Stimulated activated CD4-positive, alpha-beta T cell treated with anti-CD3 and anti-CD28 coated beads, TNF-alpha, amount 100 ng/mL, for 24 hours (primary cell): ENCODE results near the gene CPZ.
"Not testable (repeated sequence)": the region's sequence is repeated elsewhere in the genome, so short reads cannot be mapped to it uniquely, and the experiment has no call there.

Experiments used
- DNase-seq, 3 experiments: peaks; one replicate each; pipeline ENCODE4 v3.0.0-alpha.2; 2020; ENCODE audit warnings: low read depth in 3 of 3

Gene CPZ

GRCh38 chr4:8609824-8610350 lies 17.3 kb downstream of the CPZ start:
- DNase-seq = no peak

GRCh38 chr4:8610858-8611616 lies 18.5 kb downstream of the CPZ start:
- no peak for DNase-seq

- DNase-seq = no peak
Observed at GRCh38 chr4:8612646-8613045, 20.1 kb downstream of the CPZ start.

GRCh38 chr4:8613421-8614364 lies 21.1 kb downstream of the CPZ start:
- DNase-seq = no peak

GRCh38 chr4:8614365-8615193 lies 22.0 kb downstream of the CPZ start:
- no peak for DNase-seq

GRCh38 chr4:8615366-8615765 lies 22.8 kb downstream of the CPZ start:
- DNase-seq = no peak

- DNase-seq = no peak
Observed at GRCh38 chr4:8615921-8616787, 23.6 kb downstream of the CPZ start.

- DNase-seq = no peak
Observed at GRCh38 chr4:8616831-8617230, 24.3 kb downstream of the CPZ start.

- no peak for DNase-seq
Observed at GRCh38 chr4:8617486-8618040, 25.0 kb downstream of the CPZ start.

- DNase-seq = no peak
Observed at GRCh38 chr4:8618421-8618820, 25.9 kb downstream of the CPZ start.

GRCh38 chr4:8618961-8619720 lies 26.6 kb downstream of the CPZ start:
- no peak for DNase-seq

GRCh38 chr4:8621135-8621534 lies 28.6 kb downstream of the CPZ start:
- not testable (repeated sequence) for DNase-seq

GRCh38 chr4:8624601-8625272 lies 32.2 kb downstream of the CPZ start:
- not testable (repeated sequence) for DNase-seq

- DNase-seq = not testable (repeated sequence)
Observed at GRCh38 chr4:8630240-8630905, 37.8 kb downstream of the CPZ start.

GRCh38 chr4:8631896-8632295 lies 39.3 kb downstream of the CPZ start:
- not testable (repeated sequence) for DNase-seq

- not testable (repeated sequence) for DNase-seq
Observed at GRCh38 chr4:8634773-8635172, 42.2 kb downstream of the CPZ start.

- not testable (repeated sequence) for DNase-seq
Observed at GRCh38 chr4:8635897-8636554, 43.5 kb downstream of the CPZ start.

GRCh38 chr4:8637456-8637984 lies 45.0 kb downstream of the CPZ start:
- DNase-seq = no peak
